ENCODE data around the gene OR2B2. TPM values are rescaled to one million over a fixed set of nuclear protein-coding genes. Genes with fewer than 3 reads are reported as not detected.

Gene OR2B2
- total RNA-seq, 1 donor, result not detected

DNA sequence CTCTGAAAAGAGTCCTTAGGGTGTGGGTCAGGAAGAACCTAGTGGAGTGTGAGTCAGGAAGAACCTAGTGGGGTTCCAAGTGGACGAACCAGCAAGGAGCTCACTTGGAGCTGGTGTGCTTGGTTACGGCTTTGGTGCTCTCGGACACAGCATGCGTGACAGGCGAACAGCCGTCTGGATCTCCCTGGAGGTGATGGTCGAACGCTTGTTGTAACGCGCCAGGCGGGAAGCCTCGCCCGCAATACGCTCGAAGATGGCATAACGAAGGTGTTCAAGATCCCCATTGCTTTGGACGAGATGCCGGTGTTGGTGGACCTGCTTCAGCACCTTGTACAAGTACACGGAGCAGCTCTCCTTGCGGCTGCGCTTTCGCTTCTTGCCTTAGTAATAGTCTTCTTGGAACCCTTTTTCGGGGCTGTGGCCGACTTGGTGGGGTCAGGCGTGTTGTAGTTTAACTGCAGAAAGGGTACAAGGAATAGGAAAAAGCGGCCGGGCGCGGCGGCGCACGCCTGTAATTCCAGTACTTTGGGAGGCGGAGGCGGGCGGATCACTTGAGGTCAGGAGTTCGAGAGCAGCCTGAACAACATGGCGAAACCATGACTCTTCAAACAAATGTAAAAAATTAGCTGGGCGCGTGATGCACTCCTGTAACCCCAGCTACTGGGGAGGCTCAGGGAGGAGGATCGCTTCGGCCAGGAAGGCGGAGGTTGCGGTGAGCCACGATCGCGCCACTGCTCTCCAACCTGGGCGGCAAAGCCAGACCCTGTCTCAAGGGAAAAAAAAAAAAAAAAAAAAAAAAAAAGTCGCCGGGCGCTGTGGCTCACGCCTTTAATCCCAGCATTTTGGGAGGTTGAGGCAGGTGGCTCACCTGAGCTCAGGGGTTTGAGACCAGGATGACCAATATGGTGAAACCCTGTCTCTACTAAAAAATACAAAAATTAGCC lies 48.0 kb downstream of the OR2B2 start:
- Histone ChIP-seq H3K9me3 (ENCODE audit: low read depth, low read length) (no peaks in the 10 kb centered on the region), H3K4me1 (ENCODE audit: insufficient read depth, low read length) (peaks cover 15% of the 10 kb centered on the region), H4K20me1 (ENCODE audit: insufficient read depth, low read length) (no peaks in the 10 kb centered on the region), H3K4me3 (ENCODE audit: insufficient read depth, low read length) (peak overlapping the region; percentile 73), H3K79me2 (ENCODE audit: insufficient read depth, low read length) (no peaks in the 10 kb centered on the region), H3K36me3 (ENCODE audit: insufficient read depth, low read length) (no peaks in the 10 kb centered on the region), H3K27me3 (ENCODE audit: insufficient read depth, low read length) (no peaks in the 10 kb centered on the region), H2AFZ (ENCODE audit: low read length) (peak overlapping the region; percentile 85), H3K27ac (ENCODE audit: low read depth, low read length) (peak overlapping the region; percentile 85), H3K4me2 (ENCODE audit: insufficient read depth, low read length) (peak overlapping the region; percentile 99)
- DNase-seq (ENCODE audit: insufficient read length, low spot score, missing footprints), result no peak
- TF ChIP-seq, protein P1, sequence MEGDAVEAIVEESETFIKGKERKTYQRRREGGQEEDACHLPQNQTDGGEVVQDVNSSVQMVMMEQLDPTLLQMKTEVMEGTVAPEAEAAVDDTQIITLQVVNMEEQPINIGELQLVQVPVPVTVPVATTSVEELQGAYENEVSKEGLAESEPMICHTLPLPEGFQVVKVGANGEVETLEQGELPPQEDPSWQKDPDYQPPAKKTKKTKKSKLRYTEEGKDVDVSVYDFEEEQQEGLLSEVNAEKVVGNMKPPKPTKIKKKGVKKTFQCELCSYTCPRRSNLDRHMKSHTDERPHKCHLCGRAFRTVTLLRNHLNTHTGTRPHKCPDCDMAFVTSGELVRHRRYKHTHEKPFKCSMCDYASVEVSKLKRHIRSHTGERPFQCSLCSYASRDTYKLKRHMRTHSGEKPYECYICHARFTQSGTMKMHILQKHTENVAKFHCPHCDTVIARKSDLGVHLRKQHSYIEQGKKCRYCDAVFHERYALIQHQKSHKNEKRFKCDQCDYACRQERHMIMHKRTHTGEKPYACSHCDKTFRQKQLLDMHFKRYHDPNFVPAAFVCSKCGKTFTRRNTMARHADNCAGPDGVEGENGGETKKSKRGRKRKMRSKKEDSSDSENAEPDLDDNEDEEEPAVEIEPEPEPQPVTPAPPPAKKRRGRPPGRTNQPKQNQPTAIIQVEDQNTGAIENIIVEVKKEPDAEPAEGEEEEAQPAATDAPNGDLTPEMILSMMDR (IDR thresholded peaks at IDR 0.05; ENCODE audit: extremely low read depth, low read depth, low read length), result no peak

DNA sequence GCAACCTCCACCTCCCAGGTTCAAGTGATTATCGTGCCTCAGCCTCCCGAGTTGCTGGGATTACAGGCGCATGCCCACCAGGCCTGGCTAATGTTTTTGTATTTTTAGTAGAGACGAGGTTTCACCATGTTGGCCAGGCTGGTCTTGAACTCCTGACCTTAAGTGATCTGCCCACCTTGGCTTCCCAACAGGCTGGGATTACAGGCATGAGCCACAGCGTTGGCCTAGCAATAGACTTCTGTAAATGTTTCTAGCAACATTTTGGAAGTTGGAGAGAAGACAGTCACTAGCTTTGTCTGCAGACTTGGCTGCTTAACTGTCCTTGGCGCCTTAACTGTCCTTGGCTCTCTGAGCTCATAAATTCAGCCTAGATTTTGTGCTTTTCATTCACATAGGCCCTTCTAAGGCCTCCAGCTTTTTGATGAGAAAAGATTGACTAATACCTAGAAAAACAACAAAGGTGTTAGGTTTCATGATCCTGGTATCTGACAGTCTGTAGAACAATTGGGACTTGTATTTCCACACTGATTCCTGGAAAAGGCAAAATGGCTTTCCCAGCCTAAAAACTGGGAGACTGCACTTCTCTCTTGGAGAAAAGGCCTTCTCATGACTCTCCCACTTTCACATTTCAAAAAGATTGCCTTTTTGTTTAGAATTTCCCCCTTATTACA lies 49.7 kb downstream of the OR2B2 start:
- Histone ChIP-seq H3K4me3 (ENCODE audit: insufficient read depth, low read length) (no peak overlapping the region), H3K4me2 (ENCODE audit: insufficient read depth, low read length) (no peak overlapping the region), H3K36me3 (ENCODE audit: insufficient read depth, low read length) (no peaks in the 10 kb centered on the region), H3K27ac (ENCODE audit: low read depth, low read length) (no peak overlapping the region), H3K9me3 (ENCODE audit: low read depth, low read length) (no peaks in the 10 kb centered on the region), H3K79me2 (ENCODE audit: insufficient read depth, low read length) (no peaks in the 10 kb centered on the region), H3K4me1 (ENCODE audit: insufficient read depth, low read length) (peaks cover 15% of the 10 kb centered on the region), H4K20me1 (ENCODE audit: insufficient read depth, low read length) (no peaks in the 10 kb centered on the region), H2AFZ (ENCODE audit: low read length) (peak overlapping the region; percentile 21), H3K27me3 (ENCODE audit: insufficient read depth, low read length) (no peaks in the 10 kb centered on the region)
- DNase-seq (ENCODE audit: insufficient read length, low spot score, missing footprints), result no peak
- TF ChIP-seq, protein P1 (IDR thresholded peaks at IDR 0.05; ENCODE audit: extremely low read depth, low read depth, low read length), result no peak

DNA sequence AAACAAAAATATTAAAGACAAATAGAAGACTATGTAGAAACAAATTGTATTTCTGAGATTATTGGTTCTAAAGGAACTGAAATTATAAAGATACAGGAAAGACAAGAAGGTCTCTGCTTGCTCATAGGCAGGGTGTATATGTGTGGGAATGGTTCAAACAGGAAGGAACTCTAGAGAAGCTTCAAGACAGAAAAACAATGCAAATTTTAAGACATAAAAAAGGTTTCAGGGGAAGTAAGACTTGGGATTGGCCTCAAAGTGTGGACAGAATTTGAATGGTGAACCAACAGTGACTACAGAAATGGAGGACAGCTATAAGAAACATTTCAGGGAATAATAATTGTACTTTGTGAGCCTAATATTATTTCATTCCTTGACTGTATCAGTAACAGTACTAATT lies 50.3 kb downstream of the OR2B2 start:
- Histone ChIP-seq H3K9me3 (ENCODE audit: low read depth, low read length) (no peaks in the 10 kb centered on the region), H3K27me3 (ENCODE audit: insufficient read depth, low read length) (no peaks in the 10 kb centered on the region), H3K4me2 (ENCODE audit: insufficient read depth, low read length) (no peak overlapping the region), H3K36me3 (ENCODE audit: insufficient read depth, low read length) (no peaks in the 10 kb centered on the region), H4K20me1 (ENCODE audit: insufficient read depth, low read length) (no peaks in the 10 kb centered on the region), H3K27ac (ENCODE audit: low read depth, low read length) (no peak overlapping the region), H3K4me3 (ENCODE audit: insufficient read depth, low read length) (no peak overlapping the region), H2AFZ (ENCODE audit: low read length) (no peak overlapping the region), H3K4me1 (ENCODE audit: insufficient read depth, low read length) (peaks cover 13% of the 10 kb centered on the region), H3K79me2 (ENCODE audit: insufficient read depth, low read length) (no peaks in the 10 kb centered on the region)
- no peak for DNase-seq (ENCODE audit: insufficient read length, low spot score, missing footprints)
- TF ChIP-seq, protein P1 (IDR thresholded peaks at IDR 0.05; ENCODE audit: extremely low read depth, low read depth, low read length), result no peak

DNA sequence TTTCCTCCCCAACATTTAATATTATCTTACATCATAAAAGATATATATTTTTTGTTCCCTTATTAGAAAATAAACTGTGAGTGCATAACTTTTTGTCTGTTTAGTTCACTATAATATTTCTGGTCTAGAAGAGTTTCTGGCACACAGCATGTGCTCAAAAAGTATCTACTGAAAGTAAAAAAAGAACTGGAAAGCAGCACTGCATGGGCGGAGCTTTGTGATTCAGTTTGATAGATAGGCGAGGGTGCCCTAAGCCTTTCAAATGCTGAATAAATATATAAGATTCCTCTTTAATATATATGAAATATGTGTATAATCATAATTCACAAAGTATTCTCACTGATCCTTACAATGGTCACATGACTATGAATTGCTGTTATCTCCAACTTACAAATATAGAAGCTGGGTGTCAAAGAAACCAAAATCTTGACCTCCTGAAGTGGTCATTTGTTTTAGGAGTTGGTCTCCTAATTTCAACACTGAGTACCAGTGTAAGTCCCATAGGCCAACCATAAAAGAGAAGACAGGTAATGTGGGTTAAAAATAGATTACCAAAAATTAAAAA lies 50.8 kb downstream of the OR2B2 start:
- TF ChIP-seq, protein P1 (IDR thresholded peaks at IDR 0.05; ENCODE audit: extremely low read depth, low read depth, low read length), result no peak
- H3K36me3 ChIP-seq (ENCODE audit: insufficient read depth, low read length), result no peaks in the 10 kb centered on the region
- no peak overlapping the region for H3K27ac ChIP-seq (ENCODE audit: low read depth, low read length)
- DNase-seq (ENCODE audit: insufficient read length, low spot score, missing footprints), result no peak
- H2AFZ ChIP-seq (ENCODE audit: low read length), result no peak overlapping the region
- no peak overlapping the region for H3K4me3 ChIP-seq (ENCODE audit: insufficient read depth, low read length)
- H3K27me3 ChIP-seq (ENCODE audit: insufficient read depth, low read length), result no peaks in the 10 kb centered on the region
- H3K4me2 ChIP-seq (ENCODE audit: insufficient read depth, low read length), result no peak overlapping the region
- H3K4me1 ChIP-seq (ENCODE audit: insufficient read depth, low read length), result peaks cover 8% of the 10 kb centered on the region
- H3K9me3 ChIP-seq (ENCODE audit: low read depth, low read length), result no peaks in the 10 kb centered on the region
- no peaks in the 10 kb centered on the region for H3K79me2 ChIP-seq (ENCODE audit: insufficient read depth, low read length)
- no peaks in the 10 kb centered on the region for H4K20me1 ChIP-seq (ENCODE audit: insufficient read depth, low read length)

Data from osteoblast (primary cell).